Muscle layer of colon (tissue), 2 donors: Measurements from ENCODE around the gene NME7.
"Not testable (repeated sequence)": the region's sequence is repeated elsewhere in the genome, so short reads cannot be mapped to it uniquely, and the experiment has no call there.

Experiments
- H3K27ac ChIP-seq: one replicate; pipeline ENCODE4 v1.7.0; 2013; ENCODE audit warnings: low read depth, mild to moderate bottlenecking, low read length, moderate library complexity
- H3K27me3 ChIP-seq, 2 donors: one replicate each; pipeline ENCODE4 v1.7.0; 2013; ENCODE audit warnings: low read length in 2 of 2, mild to moderate bottlenecking in 2 of 2; ENCODE audit not compliant: insufficient read depth in 2 of 2, control insufficient read depth in 1 of 2
- H3K36me3 ChIP-seq: one replicate; pipeline ENCODE4 v1.7.0; 2013; ENCODE audit warnings: mild to moderate bottlenecking, low read length; ENCODE audit not compliant: insufficient read depth
- H3K4me1 ChIP-seq: one replicate; pipeline ENCODE4 v1.7.0; 2013; ENCODE audit warnings: mild to moderate bottlenecking, low read length; ENCODE audit not compliant: insufficient read depth
- H3K4me3 ChIP-seq, 2 donors: one replicate each; pipeline ENCODE4 v1.7.0; 2013; ENCODE audit warnings: low read length in 2 of 2, low read depth in 1 of 2, mild to moderate bottlenecking in 1 of 2, moderate library complexity in 1 of 2
- H3K9ac ChIP-seq: one replicate; pipeline ENCODE4 v1.7.0; 2013; ENCODE audit warnings: low read length
- H3K9me3 ChIP-seq: one replicate; pipeline ENCODE4 v1.7.0; 2013; ENCODE audit warnings: mild to moderate bottlenecking, low read length
- donor health status: abdominal sarcoma.
- donor health status: Adenocarcinoma of cecum.

Gene NME7

DNA sequence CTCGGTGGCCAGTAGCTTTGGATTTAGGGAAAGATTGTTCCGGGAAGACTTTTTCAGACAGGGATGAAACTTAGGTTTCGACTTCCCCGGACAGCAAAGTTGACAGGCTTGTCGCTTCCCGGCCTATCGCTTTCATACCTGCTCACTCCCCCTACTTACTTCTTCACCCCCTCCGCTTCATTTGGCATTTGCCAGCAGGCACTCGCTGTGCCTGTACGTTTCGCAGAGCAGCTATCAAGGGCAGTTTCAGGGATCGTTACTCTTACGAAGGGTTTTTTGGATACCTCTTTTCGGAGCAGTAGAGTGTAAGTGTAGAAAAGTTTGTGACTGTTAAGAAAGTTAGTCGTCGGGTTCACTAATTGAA is 791 bp upstream of the NME7 start:
- H3K4me1 ChIP-seq = peaks cover 15% of the 10 kb centered on the region
- H3K27ac ChIP-seq = peak overlapping the region; percentile 83
- peaks cover 15% of the 10 kb centered on the region for H3K36me3 ChIP-seq
- peak overlapping the region; percentile 47 to 89 for H3K4me3 ChIP-seq
- H3K9me3 ChIP-seq = no peaks in the 10 kb centered on the region
- H3K27me3 ChIP-seq = no peaks in the 10 kb centered on the region
- H3K9ac ChIP-seq = peak overlapping the region; percentile 78

DNA sequence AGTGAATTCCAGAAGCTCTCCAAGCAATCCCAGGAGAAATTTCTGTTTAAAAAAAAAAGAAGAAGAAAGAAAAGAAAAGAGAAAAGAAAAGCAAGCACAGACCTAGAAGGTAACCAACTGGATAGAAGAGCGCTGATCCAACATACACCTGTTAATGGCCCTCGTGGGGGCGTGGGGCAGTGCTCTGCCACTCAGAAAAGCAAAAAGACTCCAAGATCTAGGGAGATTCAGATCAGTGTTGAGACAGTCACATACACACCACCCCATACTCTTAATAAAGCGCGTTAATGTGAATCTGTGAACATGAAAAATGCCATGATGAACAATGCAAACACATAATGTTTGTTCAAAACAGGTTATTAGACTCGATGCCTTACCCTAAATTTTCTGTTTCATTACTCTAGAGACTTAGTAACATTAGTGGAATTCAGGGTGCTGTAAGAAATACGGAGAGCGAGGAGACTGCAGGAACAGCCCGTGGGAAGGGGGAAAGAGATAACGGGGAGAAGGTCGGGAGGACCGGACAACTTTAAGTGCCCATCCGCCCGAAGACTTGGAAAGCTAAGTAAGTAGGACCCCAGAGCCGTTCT is 406 bp downstream of the NME7 start:
- H3K27me3 ChIP-seq = no peaks in the 10 kb centered on the region
- H3K27ac ChIP-seq = peak overlapping the region; percentile 45
- H3K4me1 ChIP-seq = peaks cover 15% of the 10 kb centered on the region
- no peaks in the 10 kb centered on the region for H3K9me3 ChIP-seq
- peaks cover 11% of the 10 kb centered on the region for H3K36me3 ChIP-seq
- peak overlapping the region; percentile 78 for H3K9ac ChIP-seq
- H3K4me3 ChIP-seq = peak overlapping the region; percentile 47 to 89

DNA sequence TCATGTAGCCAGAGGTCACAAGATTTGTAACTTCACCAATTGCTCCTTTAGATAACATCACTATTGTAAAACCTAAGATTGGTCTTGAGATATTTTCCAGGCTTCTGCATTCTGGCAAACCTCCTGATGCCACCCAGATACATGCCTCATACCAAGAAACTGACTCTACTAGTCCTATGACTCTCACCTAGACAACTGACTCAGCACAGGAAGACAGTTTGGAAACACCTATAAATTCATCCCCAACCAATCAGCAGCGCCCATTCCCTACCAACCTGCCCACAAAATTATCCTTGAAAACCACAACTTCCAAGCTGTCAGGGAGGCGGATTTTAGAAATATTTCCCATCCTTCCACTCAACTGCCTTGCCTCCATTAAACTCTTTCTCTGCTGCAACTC is 2.6 kb downstream of the NME7 start:
- Histone ChIP-seq H3K4me1 (peaks cover 15% of the 10 kb centered on the region), H3K9me3 (no peaks in the 10 kb centered on the region), H3K4me3 (no peak overlapping the region), H3K9ac (no peak overlapping the region), H3K27ac (no peak overlapping the region), H3K36me3 (peaks cover 3% of the 10 kb centered on the region), H3K27me3 (no peaks in the 10 kb centered on the region)

DNA sequence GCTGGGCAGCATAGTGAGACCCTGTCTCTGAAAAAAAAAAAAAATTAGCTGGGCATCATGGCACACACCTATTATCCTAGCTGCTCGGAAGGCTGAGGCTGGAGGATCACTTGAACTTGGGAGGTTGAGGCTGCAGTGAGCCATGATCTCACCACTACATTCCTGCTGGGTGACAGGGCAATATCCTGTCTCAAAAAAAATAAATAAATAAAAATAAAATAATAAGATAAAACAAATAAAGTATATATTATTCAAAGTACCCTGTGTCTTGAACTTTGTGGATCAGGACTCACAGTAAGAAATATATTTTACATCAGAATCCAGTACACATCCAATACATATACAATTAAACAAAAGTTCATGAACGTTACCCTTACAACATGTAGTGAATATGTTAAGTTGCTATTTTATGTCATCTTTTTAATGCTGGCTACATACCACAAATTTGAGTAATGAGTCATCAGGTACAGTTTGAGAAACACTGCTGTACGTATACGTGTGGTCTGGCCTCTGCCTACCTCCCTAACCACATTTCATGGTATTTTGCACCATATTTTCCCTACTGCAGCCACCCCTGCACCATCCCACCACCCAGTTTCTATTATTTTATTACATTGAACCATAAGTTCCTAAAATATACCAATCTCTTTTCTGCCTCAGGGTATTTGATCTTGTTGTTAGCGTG is 4.4 kb downstream of the NME7 start:
- Histone ChIP-seq H3K9ac (no peak overlapping the region), H3K9me3 (no peaks in the 10 kb centered on the region), H3K27ac (no peak overlapping the region), H3K36me3 (no peaks in the 10 kb centered on the region), H3K4me1 (peaks cover 11% of the 10 kb centered on the region), H3K4me3 (no peak overlapping the region), H3K27me3 (no peaks in the 10 kb centered on the region)

DNA sequence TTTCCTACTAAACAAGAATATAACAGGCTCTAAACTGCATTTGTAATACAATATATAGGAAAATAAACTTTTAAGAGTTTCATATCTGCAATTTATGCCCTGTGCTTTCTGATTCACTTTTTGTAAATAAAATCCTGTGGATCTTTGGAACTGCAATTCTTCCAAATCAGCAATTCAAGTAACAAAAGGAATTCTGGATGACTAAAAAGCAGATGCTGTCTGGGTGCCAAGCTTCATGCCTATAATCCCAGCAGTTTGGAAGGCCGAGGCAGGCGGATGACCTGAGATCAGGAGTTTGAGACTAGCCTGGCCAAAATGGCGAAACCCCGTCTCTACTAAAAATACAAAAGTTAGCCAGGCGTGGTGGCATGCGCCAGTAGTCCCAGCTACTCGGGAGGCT is 6.3 kb downstream of the NME7 start:
- no peaks in the 10 kb centered on the region for H3K9me3 ChIP-seq
- no peak overlapping the region for H3K4me3 ChIP-seq
- H3K4me1 ChIP-seq = peaks cover under 1% of the 10 kb centered on the region
- no peaks in the 10 kb centered on the region for H3K36me3 ChIP-seq
- no peak overlapping the region for H3K9ac ChIP-seq
- H3K27ac ChIP-seq = no peak overlapping the region
- no peaks in the 10 kb centered on the region for H3K27me3 ChIP-seq

DNA sequence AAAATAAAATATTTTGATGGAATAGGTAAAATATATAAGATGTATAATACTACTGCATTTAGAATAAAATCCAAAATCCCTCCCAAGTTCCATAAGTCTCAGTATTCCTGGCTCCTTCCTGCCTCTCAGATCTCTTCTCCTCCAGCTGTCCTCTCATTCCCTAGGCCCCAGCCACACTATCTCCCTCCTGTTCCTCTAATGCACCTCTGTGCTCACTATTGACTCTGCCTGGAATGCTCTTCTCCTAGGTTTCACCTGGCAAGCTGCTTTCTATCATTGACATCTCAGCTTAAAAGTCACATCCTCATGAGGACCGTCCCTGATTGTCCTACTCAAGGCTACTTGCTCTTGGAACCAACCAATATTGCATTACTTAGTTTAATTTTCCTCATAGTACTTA is 7.2 kb downstream of the NME7 start:
- no peak overlapping the region for H3K27ac ChIP-seq
- no peaks in the 10 kb centered on the region for H3K9me3 ChIP-seq
- no peak overlapping the region for H3K4me3 ChIP-seq
- no peaks in the 10 kb centered on the region for H3K4me1 ChIP-seq
- no peaks in the 10 kb centered on the region for H3K36me3 ChIP-seq
- H3K9ac ChIP-seq = no peak overlapping the region
- no peaks in the 10 kb centered on the region for H3K27me3 ChIP-seq

DNA sequence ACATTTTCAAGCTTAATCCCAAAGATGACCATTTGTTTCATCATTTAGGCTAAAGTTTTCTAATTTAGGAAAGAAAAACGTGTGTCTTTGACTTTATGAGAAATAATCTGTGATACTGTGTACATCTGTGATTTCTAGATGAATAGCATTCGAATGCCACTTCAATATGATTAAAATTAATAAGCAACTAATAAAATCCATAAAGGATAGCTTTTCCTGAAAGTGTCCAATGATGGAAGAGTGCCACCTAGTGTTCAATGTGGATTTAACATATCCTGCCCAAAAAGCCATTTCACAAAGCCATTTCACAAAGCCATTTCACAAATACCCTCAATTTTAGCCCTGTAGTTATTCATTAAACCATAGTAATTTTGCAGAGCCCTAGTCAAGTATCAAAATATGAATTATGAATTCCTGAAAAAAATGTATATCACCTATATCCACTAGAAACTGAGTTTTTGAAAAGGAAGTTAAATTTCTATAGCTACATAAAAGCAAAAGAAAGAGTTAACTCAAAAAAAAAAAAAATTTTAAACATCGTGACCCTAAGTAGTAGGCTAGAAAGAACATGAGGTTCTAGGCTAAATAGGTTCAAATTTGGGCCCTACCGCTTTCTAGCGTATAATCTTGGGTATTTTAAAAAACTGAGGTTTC is 19.1 kb downstream of the NME7 start:
- Histone ChIP-seq H3K9ac (no peak overlapping the region), H3K4me1 (no peaks in the 10 kb centered on the region), H3K27ac (no peak overlapping the region), H3K9me3 (no peaks in the 10 kb centered on the region), H3K36me3 (no peaks in the 10 kb centered on the region), H3K27me3 (no peaks in the 10 kb centered on the region), H3K4me3 (no peak overlapping the region)

DNA sequence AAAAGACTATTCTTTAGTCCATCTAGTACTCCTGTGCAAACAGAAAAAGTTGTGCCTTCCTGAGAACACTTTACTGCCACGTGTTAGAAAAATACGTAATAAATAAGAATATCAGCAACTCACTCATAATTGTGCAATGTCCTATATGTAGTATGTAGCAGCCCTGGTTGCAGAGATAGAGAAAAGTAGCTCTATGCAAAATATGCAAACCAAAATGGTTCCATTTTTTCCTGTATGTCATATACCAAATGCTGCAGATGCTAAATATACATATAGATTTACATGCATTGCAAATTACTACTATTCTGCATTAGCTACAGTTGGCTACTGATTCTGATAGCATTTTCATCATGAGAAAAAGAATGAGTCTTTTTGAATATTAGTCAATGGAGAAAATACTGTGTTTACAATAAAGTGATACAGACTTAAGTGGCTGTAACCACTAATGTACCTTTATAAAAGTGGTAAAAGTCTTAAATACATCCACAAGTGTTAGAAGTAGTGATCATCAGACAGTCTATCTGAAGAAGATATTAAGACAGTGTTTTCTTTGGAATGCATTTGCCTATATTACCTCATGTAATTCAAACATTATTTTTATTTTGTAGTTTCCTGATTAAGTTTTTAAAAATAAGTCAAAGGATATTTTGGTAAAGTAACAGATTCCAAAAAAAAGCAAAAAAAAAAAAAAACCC is 19.8 kb downstream of the NME7 start:
- H3K36me3 ChIP-seq = no peaks in the 10 kb centered on the region

DNA sequence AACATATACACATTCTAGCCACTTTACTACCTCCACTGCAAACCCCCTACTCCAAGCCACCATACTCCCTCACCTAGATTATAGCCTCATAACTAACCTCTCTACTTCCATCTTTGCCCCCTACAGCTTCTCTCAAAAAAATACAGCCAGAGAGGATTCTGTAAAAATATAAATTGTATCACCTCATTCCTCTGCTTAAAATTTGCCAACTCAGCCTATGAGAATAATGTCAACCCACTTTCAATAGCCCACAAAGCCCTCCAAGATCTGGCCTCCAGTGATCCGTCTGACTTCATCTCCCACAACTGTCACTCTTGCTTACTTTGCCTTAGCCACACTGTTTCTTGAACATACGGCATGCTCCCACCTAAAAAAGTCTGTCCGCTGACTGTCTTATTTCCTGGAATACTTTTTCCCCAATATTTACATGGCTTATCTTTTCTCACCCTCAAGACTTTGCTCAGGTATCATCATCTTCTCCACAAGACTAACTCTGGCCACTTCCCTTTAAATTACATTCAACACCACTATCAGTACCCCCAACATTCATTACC is 21.5 kb downstream of the NME7 start:
- H3K27me3 ChIP-seq = no peaks in the 10 kb centered on the region
- H3K4me3 ChIP-seq = no peak overlapping the region
- H3K9me3 ChIP-seq = no peaks in the 10 kb centered on the region
- H3K36me3 ChIP-seq = no peaks in the 10 kb centered on the region
- no peak overlapping the region for H3K9ac ChIP-seq
- no peaks in the 10 kb centered on the region for H3K4me1 ChIP-seq
- H3K27ac ChIP-seq = no peak overlapping the region

More for the DNA sequence above, 19.8 kb downstream of the NME7 start:
- H3K9ac ChIP-seq = no peak overlapping the region
- H3K4me1 ChIP-seq = no peaks in the 10 kb centered on the region
- no peak overlapping the region for H3K27ac ChIP-seq
- no peaks in the 10 kb centered on the region for H3K27me3 ChIP-seq
- H3K4me3 ChIP-seq = no peak overlapping the region
- no peaks in the 10 kb centered on the region for H3K9me3 ChIP-seq

DNA sequence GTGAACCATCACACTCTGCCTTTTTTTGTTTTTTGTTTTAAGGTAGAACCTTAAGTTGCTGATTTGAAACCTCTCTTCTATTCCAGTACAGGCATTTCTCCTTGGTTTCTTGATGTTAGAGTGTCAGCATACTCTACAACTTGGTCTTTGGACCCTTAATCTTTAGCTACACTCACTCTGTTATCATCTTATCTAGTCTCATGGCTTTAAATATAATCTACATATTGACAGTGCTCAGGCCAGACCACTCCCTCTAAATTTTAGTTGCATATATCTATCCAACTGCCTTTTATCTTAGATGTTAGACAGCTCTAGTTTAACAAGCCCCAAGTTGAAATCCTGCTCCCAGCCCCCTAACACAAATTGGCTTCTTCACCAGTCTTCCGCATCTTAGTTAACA is 22.1 kb downstream of the NME7 start:
- Histone ChIP-seq H3K9ac (no peak overlapping the region), H3K27me3 (no peaks in the 10 kb centered on the region), H3K4me3 (no peak overlapping the region), H3K9me3 (no peaks in the 10 kb centered on the region), H3K36me3 (no peaks in the 10 kb centered on the region), H3K27ac (no peak overlapping the region), H3K4me1 (no peaks in the 10 kb centered on the region)

DNA sequence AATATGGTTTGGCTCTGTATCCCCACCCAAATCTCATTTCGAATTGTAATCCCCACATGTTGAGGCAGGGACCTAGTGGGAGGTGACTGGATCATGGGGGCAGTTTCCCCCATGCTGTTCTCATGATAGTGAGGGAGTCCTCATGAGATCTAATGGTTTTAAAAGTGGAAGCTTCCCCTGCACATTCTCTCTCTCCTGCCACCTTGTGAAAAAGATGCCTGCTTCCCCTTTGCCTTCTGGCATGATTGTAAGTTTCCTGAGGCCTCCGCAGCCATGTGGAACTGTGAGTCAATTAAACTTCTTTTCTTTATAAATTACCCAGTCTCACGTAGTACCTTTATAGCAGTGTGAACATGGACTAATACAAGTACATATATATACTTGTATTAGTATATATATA is 25.5 kb downstream of the NME7 start:
- not testable (repeated sequence) for H3K27ac ChIP-seq, H3K36me3 ChIP-seq, H3K9ac ChIP-seq, H3K4me3 ChIP-seq, H3K27me3 ChIP-seq, H3K9me3 ChIP-seq, H3K4me1 ChIP-seq
